HCT116 (cell line): ENCODE measurements around the gene CFAP61. TPM values are rescaled to one million over a fixed set of nuclear protein-coding genes. Genes with fewer than 3 reads are reported as not detected.

ENCODE experiments used
- ATAC-seq: fragments of 200-7000 bp; cut with Tn5 transposase; 2 replicates; pipeline ENCODE4 v1.9.1; 2020; ENCODE audit warnings: mild to moderate bottlenecking, moderate library complexity
- BruUV-seq: library from RNA; stranded (reverse); fragments of 400-500 nt; replicated peaks from 2 replicates; lab custom pipeline; 2021; lab: Mats Ljungman, UMichigan
- CTCF ChIA-PET: fragments of 300-600 bp; sonication (Branson Sonifier 250); formaldehyde crosslinking; loops from one replicate; lab custom pipeline; 2021; ENCODE audit warnings: antibody characterized with exemption; lab: Charles Lee
- POLR2A ChIA-PET: fragments of 300-600, 350-600 bp; sonication (Branson Sonifier 250); formaldehyde crosslinking; loops from one replicate; lab custom pipeline; 2021; ENCODE audit warnings: antibody characterized with exemption; lab: Charles Lee
- RAD21 ChIA-PET, 2 experiments: fragments of 300-600 bp; sonication (Branson Sonifier 250); formaldehyde crosslinking; loops; one replicate each; lab custom pipeline; 2023; ENCODE audit warnings: low total read pairs in 2 of 2; ENCODE audit not compliant: uncharacterized antibody in 2 of 2, unreplicated experiment in 2 of 2, low non-redundant PET in 1 of 2; lab: Charles Lee
- DNase-seq: peaks from one replicate; pipeline ENCODE4 v3.0.0-alpha.2; 2010; ENCODE audit warnings: low read depth, low spot score
- H2AFZ ChIP-seq: fragments of 200-600 bp; shearing (Covaris generic), sonication (generic); 2 replicates; pipeline ENCODE4 v1.6.1; 2017; ENCODE audit warnings: low read depth, mixed run types, mixed read lengths, antibody characterized with exemption, low read length; ENCODE audit not compliant: poor library complexity, severe bottlenecking
- H3K27ac ChIP-seq: 2 replicates; pipeline ENCODE4 v1.5.1; 2012; ENCODE audit warnings: low read depth, low read length
- H3K27me3 ChIP-seq: fragments of 200-600 bp; sonication (generic); 2 replicates; pipeline ENCODE4 v1.6.1; 2016; ENCODE audit warnings: mixed run types, low read length, mixed read lengths; ENCODE audit not compliant: insufficient read depth
- H3K36me3 ChIP-seq, 2 experiments: fragments of 200-500 bp in 1 of 2; fragments of 200-600 bp in 1 of 2; sonication (Bioruptor generic) in 1 of 2; sonication (generic) in 1 of 2; 2 replicates each; pipeline versions ENCODE4 v1.5.1 to v1.6.1; 2014 to 2016; ENCODE audit warnings: low read length in 2 of 2, inconsistent platforms in 1 of 2, mixed read lengths in 1 of 2, mixed run types in 1 of 2; ENCODE audit not compliant: insufficient read depth in 2 of 2, control insufficient read depth in 1 of 2
- H3K4me1 ChIP-seq, 2 experiments: fragments of 200-600 bp in 1 of 2; sonication (generic) in 1 of 2; 2 replicates each; pipeline versions ENCODE4 v1.5.1 to v1.6.1; 2012 to 2017; ENCODE audit warnings: low read length in 2 of 2, inconsistent platforms in 1 of 2, mild to moderate bottlenecking in 1 of 2, mixed read lengths in 1 of 2, mixed run types in 1 of 2, moderate library complexity in 1 of 2; ENCODE audit not compliant: insufficient read depth in 2 of 2, control insufficient read depth in 1 of 2
- H3K4me2 ChIP-seq: fragments of 200-600 bp; sonication (generic); 2 replicates; pipeline ENCODE4 v1.6.1; 2017; ENCODE audit warnings: mixed run types, low read length, mixed read lengths
- H3K4me3 ChIP-seq, 2 experiments: fragments of 200-600 bp in 1 of 2; sonication (generic) in 1 of 2; replicated peaks in 1 of 2; 2 replicates each; pipeline ENCODE4 v1.5.1; 2011 to 2016; ENCODE audit warnings: low read length in 2 of 2, control low read depth in 1 of 2, low read depth in 1 of 2, mild to moderate bottlenecking in 1 of 2, mixed read lengths in 1 of 2, mixed run types in 1 of 2
- H3K79me2 ChIP-seq: fragments of 200-600 bp; sonication (generic); 2 replicates; pipeline ENCODE4 v1.6.1; 2017; ENCODE audit warnings: mild to moderate bottlenecking, mixed run types, low read length, moderate library complexity, mixed read lengths; ENCODE audit not compliant: insufficient read depth
- H3K9ac ChIP-seq: fragments of 200-600 bp; sonication (generic); 2 replicates; pipeline ENCODE4 v1.6.1; 2016; ENCODE audit warnings: low read length, mixed read lengths
- H3K9me2 ChIP-seq: fragments of 200-600 bp; sonication (generic), shearing (Covaris generic); 2 replicates; pipeline ENCODE4 v1.6.1; 2017; ENCODE audit warnings: mixed run types, mild to moderate bottlenecking, moderate library complexity; ENCODE audit not compliant: insufficient read depth
- H3K9me3 ChIP-seq, 2 experiments: fragments of 200-500 bp in 1 of 2; fragments of 200-600 bp in 1 of 2; sonication (Bioruptor generic) in 1 of 2; sonication (generic) in 1 of 2; 2 replicates each; pipeline ENCODE4 v1.6.1; 2014 to 2017; ENCODE audit warnings: low read length in 2 of 2, mixed read lengths in 2 of 2, inconsistent platforms in 1 of 2, low read depth in 1 of 2, mild to moderate bottlenecking in 1 of 2, mixed run types in 1 of 2, moderate library complexity in 1 of 2; ENCODE audit not compliant: control insufficient read depth in 1 of 2, insufficient read depth in 1 of 2
- H4K20me1 ChIP-seq: fragments of 200-600 bp; sonication (generic), shearing (Covaris generic); 2 replicates; pipeline ENCODE4 v1.6.1; 2017; ENCODE audit warnings: mixed run types, mild to moderate bottlenecking, moderate library complexity; ENCODE audit not compliant: insufficient read depth
- CBX3 ChIP-seq: IDR thresholded peaks from 2 replicates; pipeline ENCODE4 v1.6.1; 2012; ENCODE audit warnings: low read depth
- EGR1 ChIP-seq: IDR thresholded peaks from 2 replicates; pipeline ENCODE4 v1.6.1; 2012; ENCODE audit warnings: low read depth
- ELF1 ChIP-seq: IDR thresholded peaks from 2 replicates; pipeline ENCODE4 v1.6.1; 2012; ENCODE audit warnings: low read depth, borderline replicate concordance
- EZH2 ChIP-seq: fragments of 200-600 bp; sonication (generic); IDR thresholded peaks from 2 replicates; pipeline ENCODE4 v1.6.1; 2017; ENCODE audit warnings: antibody characterized with exemption, mixed run types
- EZH2phosphoT487 ChIP-seq: fragments of 200-600 bp; IDR thresholded peaks from 2 replicates; pipeline ENCODE4 v1.6.1; 2018; ENCODE audit warnings: antibody characterized with exemption, borderline replicate concordance
- JUND ChIP-seq: IDR thresholded peaks from 2 replicates; pipeline ENCODE4 v1.6.1; 2012
- POLR2A ChIP-seq: IDR thresholded peaks from 2 replicates; pipeline ENCODE4 v1.7.0; 2011; ENCODE audit warnings: borderline replicate concordance; ENCODE audit not compliant: insufficient read depth, insufficient read length; ENCODE audit errors: extremely low read depth
- RAD21 ChIP-seq: IDR thresholded peaks from 2 replicates; pipeline ENCODE4 v1.6.1; 2012; ENCODE audit warnings: low read depth, mild to moderate bottlenecking
- SIN3A ChIP-seq: IDR thresholded peaks from 2 replicates; pipeline ENCODE4 v1.6.1; 2012; ENCODE audit warnings: low read depth
- SP1 ChIP-seq: IDR thresholded peaks from 2 replicates; pipeline ENCODE4 v1.6.1; 2012; ENCODE audit warnings: low read depth
- SRF ChIP-seq: IDR thresholded peaks from 2 replicates; pipeline ENCODE4 v1.6.1; 2012; ENCODE audit warnings: low read depth
- TCF7L2 ChIP-seq: IDR thresholded peaks from 2 replicates; pipeline ENCODE4 v1.7.0; 2011; ENCODE audit warnings: borderline replicate concordance, inconsistent platforms; ENCODE audit not compliant: insufficient read depth, insufficient read length; ENCODE audit errors: extremely low read depth
- YY1 ChIP-seq: IDR thresholded peaks from 2 replicates; pipeline ENCODE4 v1.6.1; 2011; ENCODE audit warnings: low read length, low read depth, moderate library complexity, mild to moderate bottlenecking; ENCODE audit not compliant: insufficient replicate concordance; ENCODE audit errors: extremely low read depth
- ZFX ChIP-seq: fragments of 450-650 bp; IDR thresholded peaks from 2 replicates; pipeline ENCODE4 v1.6.1; 2017
- intact Hi-C: fragments of 100-400 bp; cut with micrococcal nuclease; formaldehyde crosslinking; loops from 2 replicates; pipeline ENCODE4 v1.10.0; 2022
- total RNA-seq: library from RNA; stranded (reverse); gene quantifications from one replicate; pipeline ENCODE4 v1.2.1, GENCODE V29; 2021; ENCODE audit not compliant: unreplicated experiment
- TF ChIP-seq, protein P1 (sequence below), 3 experiments: fragments of 200-600 bp in 1 of 3; sonication (generic) in 1 of 3; IDR thresholded peaks in 2 of 3; conservative IDR thresholded peaks in 1 of 3; 2 replicates each; pipeline ENCODE4 v1.5.1; 2012 to 2017; ENCODE audit warnings: low read depth in 2 of 3, low read length in 2 of 3, antibody characterized with exemption in 1 of 3, borderline replicate concordance in 1 of 3, control low read depth in 1 of 3, mild to moderate bottlenecking in 1 of 3, mixed read lengths in 1 of 3, mixed run types in 1 of 3, moderate library complexity in 1 of 3; ENCODE audit not compliant: insufficient read depth in 1 of 3
- TF ChIP-seq, protein P2 (sequence below): IDR thresholded peaks from 2 replicates; pipeline ENCODE4 v1.6.1; 2012

The CFAP61 gene
- total RNA-seq, 1 experiment from 2014 or later = 1.7 TPM

DNA sequence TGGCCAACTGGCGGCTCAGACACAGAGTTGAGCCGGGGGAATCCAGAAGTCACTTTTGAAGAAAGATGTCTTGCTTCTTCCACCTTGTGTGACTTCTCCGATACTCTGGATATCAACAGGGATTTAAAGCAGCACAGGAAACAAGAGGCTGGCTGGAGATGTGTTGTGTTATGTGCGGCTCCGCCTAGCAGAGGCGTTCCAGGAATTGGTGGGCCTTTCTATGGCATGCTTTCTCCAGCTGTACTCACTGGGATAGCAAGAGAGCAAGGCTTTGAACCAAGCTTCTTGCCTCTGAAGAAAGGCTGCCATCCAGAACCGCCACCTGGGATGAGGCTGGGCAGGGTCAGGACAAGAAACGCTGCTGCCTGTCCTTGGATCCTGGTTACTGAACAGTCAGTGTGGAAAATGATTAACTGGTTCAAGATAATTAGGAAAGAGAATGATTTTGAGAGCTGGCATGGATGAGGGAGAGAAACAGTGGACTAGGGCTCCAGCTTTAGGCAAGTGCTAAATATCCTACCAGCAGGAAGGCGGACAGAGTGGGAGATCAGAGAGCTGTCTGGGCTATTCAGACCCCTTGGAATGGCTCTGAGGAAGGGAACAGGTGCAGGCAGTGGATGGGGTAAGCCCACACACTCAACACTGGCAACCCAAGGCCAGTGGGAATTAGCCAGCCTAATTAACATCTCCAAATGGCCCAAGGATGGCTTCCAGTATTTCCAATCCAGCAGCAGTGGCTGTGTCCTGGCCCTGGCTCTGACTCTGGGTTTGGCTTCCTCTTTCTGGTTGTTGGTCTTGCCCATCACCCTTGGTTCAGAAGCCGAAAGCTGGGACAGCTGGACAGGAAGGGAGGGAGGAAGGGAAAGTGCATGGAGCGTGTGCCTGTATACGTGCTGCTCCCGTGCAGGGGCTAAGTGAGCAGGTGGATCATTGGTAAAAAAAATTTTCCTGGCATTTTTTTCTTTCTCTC is 347.5 kb downstream of the CFAP61 start:
- Histone ChIP-seq H2AFZ (no peak overlapping the region), H3K27ac (no peak overlapping the region), H3K4me1 (no peaks in the 10 kb centered on the region), H3K9me3 (no peaks in the 10 kb centered on the region), H3K4me2 (no peak overlapping the region), H3K36me3 (no peaks in the 10 kb centered on the region), H3K27me3 (no peaks in the 10 kb centered on the region), H3K9ac (no peak overlapping the region), H3K79me2 (no peaks in the 10 kb centered on the region), H3K9me2 (no peaks in the 10 kb centered on the region), H4K20me1 (no peaks in the 10 kb centered on the region), H3K4me3 (no peak overlapping the region)
- DNase-seq (no peak), ATAC-seq (no peak)
- intact Hi-C loops = no loop called here
- TF ChIP-seq EZH2 (no peak), CBX3 (no peak), SRF (no peak), POLR2A (no peak), EZH2phosphoT487 (no peak), YY1 (no peak), TCF7L2 (no peak), EGR1 (no peak), SIN3A (no peak), SP1 (no peak), ZFX (no peak), RAD21 (no peak), ELF1 (no peak), JUND (no peak)
- TF ChIP-seq, protein P1, sequence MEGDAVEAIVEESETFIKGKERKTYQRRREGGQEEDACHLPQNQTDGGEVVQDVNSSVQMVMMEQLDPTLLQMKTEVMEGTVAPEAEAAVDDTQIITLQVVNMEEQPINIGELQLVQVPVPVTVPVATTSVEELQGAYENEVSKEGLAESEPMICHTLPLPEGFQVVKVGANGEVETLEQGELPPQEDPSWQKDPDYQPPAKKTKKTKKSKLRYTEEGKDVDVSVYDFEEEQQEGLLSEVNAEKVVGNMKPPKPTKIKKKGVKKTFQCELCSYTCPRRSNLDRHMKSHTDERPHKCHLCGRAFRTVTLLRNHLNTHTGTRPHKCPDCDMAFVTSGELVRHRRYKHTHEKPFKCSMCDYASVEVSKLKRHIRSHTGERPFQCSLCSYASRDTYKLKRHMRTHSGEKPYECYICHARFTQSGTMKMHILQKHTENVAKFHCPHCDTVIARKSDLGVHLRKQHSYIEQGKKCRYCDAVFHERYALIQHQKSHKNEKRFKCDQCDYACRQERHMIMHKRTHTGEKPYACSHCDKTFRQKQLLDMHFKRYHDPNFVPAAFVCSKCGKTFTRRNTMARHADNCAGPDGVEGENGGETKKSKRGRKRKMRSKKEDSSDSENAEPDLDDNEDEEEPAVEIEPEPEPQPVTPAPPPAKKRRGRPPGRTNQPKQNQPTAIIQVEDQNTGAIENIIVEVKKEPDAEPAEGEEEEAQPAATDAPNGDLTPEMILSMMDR (IDR thresholded peaks at IDR 0.05 in 2 of 3, conservative IDR thresholded peaks at IDR 0.05 in 1 of 3; ENCODE audit: borderline replicate concordance in 1 of 3, insufficient read depth in 1 of 3, low read depth in 2 of 3, low read length in 2 of 3) = no peak
- TF ChIP-seq, protein P2, sequence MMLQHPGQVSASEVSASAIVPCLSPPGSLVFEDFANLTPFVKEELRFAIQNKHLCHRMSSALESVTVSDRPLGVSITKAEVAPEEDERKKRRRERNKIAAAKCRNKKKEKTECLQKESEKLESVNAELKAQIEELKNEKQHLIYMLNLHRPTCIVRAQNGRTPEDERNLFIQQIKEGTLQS = no peak
- POLR2A ChIA-PET = no interaction called here
- CTCF ChIA-PET = no interaction called here
- RAD21 ChIA-PET = no interaction called here
- BruUV-seq = no TSS peak
